Small intestine (tissue), 7 donors: Measurements from ENCODE around the gene COLQ. TPM values are rescaled to one million over a fixed set of nuclear protein-coding genes. Genes with fewer than 3 reads are reported as not detected.

ENCODE experiments used
- DNase-seq, 2 donors: peaks; one replicate each; pipeline versions ENCODE4 v3.0.0 to v3.0.0-alpha.2; 2013
- FAIRE-seq: peaks from 2 replicates; lab custom pipeline; 2012; peaks lifted over from hg19 to GRCh38; lab: Jason Lieb, UNC
- H3K27ac ChIP-seq, 3 donors: one replicate each; pipeline ENCODE4 v1.5.1; 2013; ENCODE audit warnings: low read length in 2 of 3, mild to moderate bottlenecking in 2 of 3, control low read depth in 1 of 3, inconsistent platforms in 1 of 3, low read depth in 1 of 3, moderate library complexity in 1 of 3
- H3K27me3 ChIP-seq, 3 donors: one replicate each; pipeline ENCODE4 v1.6.1; 2013; ENCODE audit warnings: low read length in 3 of 3, inconsistent platforms in 1 of 3; ENCODE audit not compliant: control insufficient read depth in 3 of 3, insufficient read depth in 3 of 3
- H3K36me3 ChIP-seq, 3 donors: one replicate each; pipeline ENCODE4 v1.6.1; 2013; ENCODE audit warnings: low read length in 3 of 3, inconsistent platforms in 1 of 3, low read depth in 1 of 3, mild to moderate bottlenecking in 1 of 3, moderate library complexity in 1 of 3; ENCODE audit not compliant: control insufficient read depth in 3 of 3, insufficient read depth in 2 of 3
- H3K4me1 ChIP-seq, 3 donors: one replicate each; pipeline ENCODE4 v1.6.1; 2013; ENCODE audit warnings: low read length in 2 of 3, inconsistent platforms in 1 of 3, low read depth in 1 of 3, mild to moderate bottlenecking in 1 of 3, moderate library complexity in 1 of 3; ENCODE audit not compliant: control insufficient read depth in 3 of 3, insufficient read depth in 2 of 3
- H3K4me3 ChIP-seq, 3 donors: one replicate each; pipeline ENCODE4 v1.5.1; 2013; ENCODE audit warnings: low read length in 3 of 3, control low read depth in 1 of 3, inconsistent platforms in 1 of 3, low read depth in 1 of 3, mild to moderate bottlenecking in 1 of 3, moderate library complexity in 1 of 3
- H3K9me3 ChIP-seq, 2 donors: one replicate each; pipeline ENCODE4 v1.6.1; 2013; ENCODE audit warnings: low read depth in 1 of 2, low read length in 1 of 2; ENCODE audit not compliant: control insufficient read depth in 2 of 2, insufficient read depth in 1 of 2
- WGBS, 3 donors: extraction: QIAGEN DNeasy Blood & Tissue Kit; methylation state at CpG; one replicate each; pipeline ENCODE4 v1.1.7; 2013; 5-methylcytosine and 5-hydroxymethylcytosine counted together
- polyA plus RNA-seq, 4 donors: library from polyadenylated mRNA; stranded (reverse) in 3 of 4; unstranded in 1 of 4; fragments of 200-250 nt in 3 of 4; fragments of 120-200 nt in 1 of 4; gene quantifications; one replicate each; pipeline versions ENCODE4 v1.2.1 to v1.2.3, GENCODE V29; 2013
- donor health status: healthy with polysubstance abuse.
- donor health status: control.
- donor health status: control.
- donor health status: Bipolar disorder and iron deficiency.
- donor health status: healthy.

COLQ gene
- polyA plus RNA-seq, 4 donors = 0.81 to 3.6 (median 2.0) TPM

GRCh38 chr3:15431256-15431837 lies 90.2 kb downstream of the COLQ start:
- Histone ChIP-seq H3K9me3 (no peaks in the 10 kb centered on the region), H3K4me3 (no peak overlapping the region), H3K27me3 (no peaks in the 10 kb centered on the region), H3K4me1 (peaks cover 0 to 15% (median 10%) of the 10 kb centered on the region in 3 donors), H3K27ac (no peak overlapping the region), H3K36me3 (peaks cover 17 to 19% (median 17%) of the 10 kb centered on the region in 3 donors)
- 72 to 83% (median 81%) methylated on average over 3 of the region's 3 CpGs for WGBS, 3 donors
- DNase-seq (no peak), FAIRE-seq (no peak)

DNA sequence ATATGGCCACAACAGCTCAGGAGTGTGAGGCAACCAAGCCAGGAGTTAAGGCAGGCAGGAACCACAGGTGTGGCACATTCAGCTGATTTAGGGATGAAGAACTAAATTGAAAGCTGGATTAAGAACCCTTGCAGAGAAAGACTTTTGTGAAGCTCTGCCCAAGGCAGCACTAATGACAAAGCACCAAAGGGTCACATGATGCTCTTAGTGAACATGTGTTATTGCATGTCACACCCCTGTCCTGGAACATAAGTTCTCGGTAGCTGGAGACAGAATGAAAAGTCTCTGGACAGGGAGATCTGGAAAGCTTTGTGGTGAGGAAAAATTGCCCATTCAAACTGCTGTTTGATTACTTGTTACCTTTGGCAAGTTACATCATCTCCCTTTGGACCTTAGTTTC lies 90.9 kb downstream of the COLQ start:
- no peaks in the 10 kb centered on the region for H3K9me3 ChIP-seq
- 53 to 78% (median 69%) methylated on average over 1 of the region's 1 CpG for whole genome bisulfite sequencing, 3 donors
- no peaks in the 10 kb centered on the region for H3K27me3 ChIP-seq
- H3K4me1 ChIP-seq = peaks cover 0 to 16% (median 10%) of the 10 kb centered on the region in 3 donors
- H3K36me3 ChIP-seq = peaks cover 13 to 19% (median 14%) of the 10 kb centered on the region in 3 donors
- H3K4me3 ChIP-seq = no peak overlapping the region
- FAIRE-seq (no peak), DNase-seq (peak in 1 of 2 donors; percentile 8)
- no peak overlapping the region for H3K27ac ChIP-seq

DNA sequence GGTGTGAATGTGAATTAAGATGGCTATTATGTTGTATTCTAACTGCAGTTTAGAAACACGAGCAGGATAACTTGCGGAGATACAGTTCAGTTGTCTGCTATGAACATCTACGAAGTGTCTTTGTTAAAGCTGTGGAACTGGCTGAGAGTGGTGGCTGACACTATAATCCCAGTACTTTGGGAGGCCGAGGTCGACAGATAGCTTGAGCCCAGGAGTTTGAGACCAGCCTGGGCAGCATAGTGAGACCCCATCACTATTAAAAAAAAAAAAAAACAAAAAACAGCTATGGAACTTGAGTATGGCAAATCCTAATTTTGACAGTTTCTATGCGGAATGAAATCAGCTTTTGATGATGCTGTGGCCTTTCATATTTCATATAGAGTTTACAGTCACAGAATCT lies 92.4 kb downstream of the COLQ start:
- WGBS, 3 donors = 72 to 85% (median 83%) methylated on average over 6 of the region's 6 CpGs
- Histone ChIP-seq H3K4me3 (peak overlapping the region in 2 of 3 donors; percentile 88 to 91), H3K9me3 (no peaks in the 10 kb centered on the region), H3K36me3 (peaks cover 4 to 9% (median 7%) of the 10 kb centered on the region in 3 donors), H3K27me3 (no peaks in the 10 kb centered on the region), H3K4me1 (peaks cover 0 to 16% (median 10%) of the 10 kb centered on the region in 3 donors), H3K27ac (no peak overlapping the region)
- FAIRE-seq (no peak), DNase-seq (no peak)

- Histone ChIP-seq H3K27ac (peak overlapping the region in 1 of 3 donors; percentile 62), H3K9me3 (no peaks in the 10 kb centered on the region), H3K36me3 (peaks cover 4 to 14% (median 6%) of the 10 kb centered on the region in 3 donors), H3K27me3 (no peaks in the 10 kb centered on the region), H3K4me3 (peak overlapping the region; percentile 83 to 91 (median 88)), H3K4me1 (peaks cover 0 to 16% (median 10%) of the 10 kb centered on the region in 3 donors)
- FAIRE-seq (no peak), DNase-seq (peak; percentile 20)
- WGBS, 3 donors = 4 to 14% (median 8%) methylated on average over 9 of the region's 9 CpGs
Measured at GRCh38 chr3:15428539-15428938, 93.0 kb downstream of the COLQ start.

DNA sequence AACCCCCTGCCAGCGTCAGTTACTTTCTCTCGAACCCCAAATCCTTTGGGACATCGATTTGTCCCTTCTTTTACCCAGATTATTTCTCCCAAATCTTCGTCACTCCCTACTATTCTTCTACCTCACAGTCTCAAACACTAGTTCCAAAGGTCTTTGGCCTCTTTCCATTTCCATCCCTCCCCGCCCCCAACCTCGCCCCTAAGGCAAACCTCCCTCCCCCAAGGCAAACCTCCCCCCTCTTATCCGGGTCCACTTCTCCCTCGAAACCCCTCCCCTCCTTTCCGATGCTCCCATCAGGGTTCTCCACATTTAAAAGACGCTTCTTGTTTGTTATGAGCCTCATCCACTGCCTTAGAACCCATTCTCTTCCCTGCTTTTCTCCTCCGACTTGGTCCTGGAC lies 93.5 kb downstream of the COLQ start:
- FAIRE-seq = no peak
- WGBS, 3 donors = 1 to 2% (median 1%) methylated on average over 11 of the region's 11 CpGs
- H3K36me3 ChIP-seq = peaks cover 4 to 19% (median 6%) of the 10 kb centered on the region in 3 donors

GRCh38 chr3:15427182-15427880 lies 94.2 kb downstream of the COLQ start, which contains the start of the genes EAF1 and METTL6:
EAF1 (plus strand) TSS chr3:15427598; CDS start chr3:15427780, 182 bp downstream.
METTL6 (minus strand) TSS chr3:15427544; CDS start chr3:15426511, 1,033 bp downstream.
- Histone ChIP-seq H3K9me3 (no peaks in the 10 kb centered on the region), H3K27ac (peak within 1 kb of the TSS; percentile 77 to 88 (median 82)), H3K27me3 (no peaks in the 10 kb centered on the region), H3K4me3 (peak within 1 kb of the TSS; percentile 83 to 91 (median 88)), H3K4me1 (peaks cover 0 to 16% (median 10%) of the 10 kb centered on the region in 3 donors), H3K36me3 (peaks cover 4 to 22% (median 8%) of the 10 kb centered on the region in 3 donors)
- 1% methylated on average over 52 of the region's 52 CpGs for WGBS, 3 donors
- FAIRE-seq (no peak), DNase-seq (peak; percentile 80 to 89)

More for the DNA sequence above, 93.5 kb downstream of the COLQ start:
- DNase-seq = peak; percentile 55 to 57
- Histone ChIP-seq H3K27ac (peak overlapping the region; percentile 77 to 88 (median 82)), H3K9me3 (no peaks in the 10 kb centered on the region), H3K4me3 (peak overlapping the region; percentile 83 to 91 (median 88)), H3K27me3 (no peaks in the 10 kb centered on the region), H3K4me1 (peaks cover 0 to 16% (median 10%) of the 10 kb centered on the region in 3 donors)

- no peak for DNase-seq
- H3K4me3 ChIP-seq = peak overlapping the region; percentile 83 to 91 (median 88)
- peak overlapping the region in 1 of 3 donors; percentile 88 for H3K27ac ChIP-seq
- H3K9me3 ChIP-seq = no peaks in the 10 kb centered on the region
- peaks cover 4 to 28% (median 7%) of the 10 kb centered on the region in 3 donors for H3K36me3 ChIP-seq
- H3K4me1 ChIP-seq = peaks cover 0 to 16% (median 10%) of the 10 kb centered on the region in 3 donors
- H3K27me3 ChIP-seq = no peaks in the 10 kb centered on the region
- FAIRE-seq = no peak
- WGBS, 3 donors = 46 to 54% (median 53%) methylated on average over 16 of the region's 16 CpGs
Measured at GRCh38 chr3:15426579-15427118, 94.9 kb downstream of the COLQ start.

DNA sequence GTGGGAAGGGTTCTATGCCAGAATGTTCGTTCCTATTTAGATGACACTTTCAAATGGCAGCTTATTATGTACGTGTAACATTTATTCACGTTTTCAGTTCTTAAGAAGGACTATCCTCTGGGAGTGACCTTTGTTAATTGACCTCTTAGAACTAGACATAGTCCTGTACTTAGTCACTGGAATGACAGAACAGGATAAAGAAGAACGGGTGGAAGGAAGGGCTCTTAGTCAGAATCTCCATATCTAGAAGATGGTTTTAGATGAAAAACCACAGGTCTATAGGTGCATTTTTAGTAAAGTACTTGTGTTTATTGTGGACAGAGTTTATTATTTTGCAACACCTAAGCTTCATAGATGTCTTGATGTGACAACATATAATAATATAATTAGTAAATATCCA lies 100.6 kb downstream of the COLQ start:
- H3K4me3 ChIP-seq = no peak overlapping the region
- H3K36me3 ChIP-seq = peaks cover 0 to 32% (median 6%) of the 10 kb centered on the region in 3 donors
- no peak overlapping the region for H3K27ac ChIP-seq
- no peaks in the 10 kb centered on the region for H3K9me3 ChIP-seq
- 79 to 86% (median 85%) methylated on average over 4 of the region's 4 CpGs for WGBS, 3 donors
- H3K4me1 ChIP-seq = no peaks in the 10 kb centered on the region
- FAIRE-seq = no peak
- H3K27me3 ChIP-seq = no peaks in the 10 kb centered on the region
- DNase-seq = no peak
